Glutamatergic neuron (in vitro differentiated cells): ENCODE results near the gene NSUN2. TPM values are rescaled to one million over a fixed set of nuclear protein-coding genes. Genes with fewer than 3 reads are reported as not detected.

Experiments used
- DNase-seq: peaks from one replicate; pipeline ENCODE4 v3.0.0; 2022
- H3K27ac Mint-ChIP-seq: one replicate; pipeline ENCODE4 v1.8.0; 2020; ENCODE audit warnings: mild to moderate bottlenecking, mixed read lengths, inconsistent platforms; ENCODE audit not compliant: unreplicated experiment
- H3K27me3 Mint-ChIP-seq: one replicate; pipeline ENCODE4 v1.8.0; 2020; ENCODE audit warnings: mild to moderate bottlenecking, moderate library complexity, mixed read lengths, inconsistent platforms; ENCODE audit not compliant: unreplicated experiment
- H3K36me3 Mint-ChIP-seq: one replicate; pipeline ENCODE4 v1.8.0; 2020; ENCODE audit warnings: mild to moderate bottlenecking, mixed read lengths, inconsistent platforms; ENCODE audit not compliant: unreplicated experiment
- H3K4me1 Mint-ChIP-seq: one replicate; pipeline ENCODE4 v1.8.0; 2020; ENCODE audit warnings: mild to moderate bottlenecking, low read depth, mixed read lengths, inconsistent platforms; ENCODE audit not compliant: unreplicated experiment
- H3K4me3 Mint-ChIP-seq: one replicate; pipeline ENCODE4 v1.8.0; 2020; ENCODE audit warnings: mild to moderate bottlenecking, mixed read lengths, inconsistent platforms; ENCODE audit not compliant: unreplicated experiment
- H3K9me3 Mint-ChIP-seq: one replicate; pipeline ENCODE4 v1.8.0; 2020; ENCODE audit warnings: mild to moderate bottlenecking, moderate library complexity, mixed read lengths, inconsistent platforms; ENCODE audit not compliant: unreplicated experiment
- total RNA-seq: library from RNA; stranded (reverse); fragmentation: NEBNext Ultra II Directional; extraction: Animal tissue kit (Norgen Biotek cat#: 25700); gene quantifications from one replicate; pipeline ENCODE4 v1.2.1, GENCODE V29; 2021; ENCODE audit not compliant: unreplicated experiment
- TF ChIP-seq, protein P1 (sequence below): fragments of 200-600 bp; sonication (generic); IDR thresholded peaks from one replicate; pipeline ENCODE4 v1.5.0; 2021; ENCODE audit not compliant: partially characterized antibody, unreplicated experiment

NSUN2 gene
- total RNA-seq, 1 donor from 2014 or later = 60.3 TPM

- DNase-seq = peak; percentile 70
- TF ChIP-seq, protein P1, sequence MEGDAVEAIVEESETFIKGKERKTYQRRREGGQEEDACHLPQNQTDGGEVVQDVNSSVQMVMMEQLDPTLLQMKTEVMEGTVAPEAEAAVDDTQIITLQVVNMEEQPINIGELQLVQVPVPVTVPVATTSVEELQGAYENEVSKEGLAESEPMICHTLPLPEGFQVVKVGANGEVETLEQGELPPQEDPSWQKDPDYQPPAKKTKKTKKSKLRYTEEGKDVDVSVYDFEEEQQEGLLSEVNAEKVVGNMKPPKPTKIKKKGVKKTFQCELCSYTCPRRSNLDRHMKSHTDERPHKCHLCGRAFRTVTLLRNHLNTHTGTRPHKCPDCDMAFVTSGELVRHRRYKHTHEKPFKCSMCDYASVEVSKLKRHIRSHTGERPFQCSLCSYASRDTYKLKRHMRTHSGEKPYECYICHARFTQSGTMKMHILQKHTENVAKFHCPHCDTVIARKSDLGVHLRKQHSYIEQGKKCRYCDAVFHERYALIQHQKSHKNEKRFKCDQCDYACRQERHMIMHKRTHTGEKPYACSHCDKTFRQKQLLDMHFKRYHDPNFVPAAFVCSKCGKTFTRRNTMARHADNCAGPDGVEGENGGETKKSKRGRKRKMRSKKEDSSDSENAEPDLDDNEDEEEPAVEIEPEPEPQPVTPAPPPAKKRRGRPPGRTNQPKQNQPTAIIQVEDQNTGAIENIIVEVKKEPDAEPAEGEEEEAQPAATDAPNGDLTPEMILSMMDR = no peak
- peak overlapping the region; percentile 94 for H3K4me3 Mint-ChIP-seq
- peak overlapping the region; percentile 83 for H3K27ac Mint-ChIP-seq
- peaks cover 9% of the 10 kb centered on the region for H3K27me3 Mint-ChIP-seq
- H3K9me3 Mint-ChIP-seq = peaks cover 6% of the 10 kb centered on the region
- H3K36me3 Mint-ChIP-seq = no peaks in the 10 kb centered on the region
- H3K4me1 Mint-ChIP-seq = peaks cover 12% of the 10 kb centered on the region
Measured at GRCh38 chr5:6633469-6634245, 813 bp upstream of the NSUN2 start.

GRCh38 chr5:6632324-6632887 is 438 bp downstream of the NSUN2 start:
- peaks cover 12% of the 10 kb centered on the region for H3K4me1 Mint-ChIP-seq
- H3K27me3 Mint-ChIP-seq = peaks cover 9% of the 10 kb centered on the region
- DNase-seq = no peak
- H3K4me3 Mint-ChIP-seq = peak overlapping the region; percentile 98
- H3K9me3 Mint-ChIP-seq = peaks cover 6% of the 10 kb centered on the region
- TF ChIP-seq, protein P1 = no peak
- no peaks in the 10 kb centered on the region for H3K36me3 Mint-ChIP-seq
- H3K27ac Mint-ChIP-seq = peak overlapping the region; percentile 65

DNA sequence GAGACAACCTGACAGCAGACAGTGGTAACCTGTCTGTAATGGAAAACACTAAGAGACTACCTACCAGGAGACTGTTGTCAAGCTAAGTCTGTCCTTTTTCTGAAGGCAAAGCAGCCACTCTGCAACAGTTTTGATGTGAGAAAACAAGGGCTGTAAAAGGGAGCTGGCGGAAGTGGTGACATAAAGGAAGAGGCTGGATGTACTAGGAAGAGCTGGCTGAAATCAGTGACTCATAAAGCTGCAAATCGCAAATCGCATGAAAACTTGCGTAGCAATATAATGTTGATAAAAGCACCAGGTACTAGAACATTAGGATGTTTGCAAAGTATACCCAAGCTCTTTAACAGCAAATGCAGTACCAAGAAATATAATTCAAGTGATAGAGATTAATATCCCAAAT is 1.4 kb downstream of the NSUN2 start:
- TF ChIP-seq, protein P1 = no peak
- H3K27me3 Mint-ChIP-seq = peaks cover 4% of the 10 kb centered on the region
- DNase-seq = no peak
- H3K4me3 Mint-ChIP-seq = peak overlapping the region; percentile 71
- peaks cover 10% of the 10 kb centered on the region for H3K4me1 Mint-ChIP-seq
- no peak overlapping the region for H3K27ac Mint-ChIP-seq
- peaks cover 5% of the 10 kb centered on the region for H3K9me3 Mint-ChIP-seq
- no peaks in the 10 kb centered on the region for H3K36me3 Mint-ChIP-seq

DNA sequence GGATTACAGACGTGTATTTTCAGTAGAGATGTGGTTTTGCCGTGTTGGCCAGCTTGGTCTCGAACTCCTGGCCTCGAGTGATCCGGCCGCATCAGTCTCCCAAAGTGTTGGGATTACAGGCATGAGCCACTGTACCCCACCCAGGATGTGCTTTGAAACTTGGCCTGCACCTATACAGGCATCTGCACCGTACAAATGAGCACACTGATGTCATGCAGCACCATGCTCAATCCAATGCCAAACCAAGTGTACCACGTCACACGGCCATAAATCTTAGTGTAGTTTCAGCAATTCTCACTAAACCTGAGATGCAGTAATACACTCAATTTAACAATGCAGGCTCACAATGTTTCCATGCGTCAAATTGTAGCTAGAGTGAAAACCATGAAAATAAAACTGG is 6.3 kb downstream of the NSUN2 start:
- Mint-ChIP-seq H3K9me3 (no peaks in the 10 kb centered on the region), H3K4me3 (no peak overlapping the region), H3K4me1 (peaks cover 5% of the 10 kb centered on the region), H3K36me3 (peaks cover 3% of the 10 kb centered on the region), H3K27me3 (peaks cover 2% of the 10 kb centered on the region), H3K27ac (no peak overlapping the region)
- no peak for DNase-seq
- TF ChIP-seq, protein P1 = no peak

DNA sequence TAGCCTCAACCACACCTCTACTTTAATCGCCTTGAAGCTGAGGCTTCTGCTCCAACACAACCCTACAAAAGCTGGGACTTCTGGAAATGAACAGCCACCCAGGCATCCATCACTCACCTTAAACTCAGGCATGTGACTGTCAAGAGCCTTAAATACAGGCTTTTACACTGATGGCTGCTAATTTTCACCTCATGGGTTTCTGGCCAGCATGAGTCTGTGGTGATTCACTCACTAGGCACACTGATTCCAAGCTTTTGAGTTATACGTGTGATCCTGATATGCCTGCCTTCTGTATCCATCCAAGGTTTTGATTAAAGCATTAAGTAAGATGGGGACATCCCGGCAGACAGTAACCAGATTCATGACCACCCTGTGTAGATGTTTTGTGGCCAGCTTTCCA is 8.9 kb downstream of the NSUN2 start:
- Mint-ChIP-seq H3K36me3 (peaks cover 3% of the 10 kb centered on the region), H3K4me3 (no peak overlapping the region), H3K4me1 (no peaks in the 10 kb centered on the region), H3K27ac (no peak overlapping the region), H3K27me3 (peaks cover 2% of the 10 kb centered on the region), H3K9me3 (no peaks in the 10 kb centered on the region)
- no peak for DNase-seq
- TF ChIP-seq, protein P1 = no peak
